HCT116 (cell line): Measurements from ENCODE around the gene CRACR2A. TPM values are rescaled to one million over a fixed set of nuclear protein-coding genes. Genes with fewer than 3 reads are reported as not detected.
A peak's percentile ranks its signal among the peaks of the same experiment; 100 is the strongest.

ENCODE experiments used
- ATAC-seq: fragments of 200-7000 bp; cut with Tn5 transposase; 2 replicates; pipeline ENCODE4 v1.9.1; 2020; ENCODE audit warnings: mild to moderate bottlenecking, moderate library complexity
- BruUV-seq: library from RNA; stranded (reverse); fragments of 400-500 nt; replicated peaks from 2 replicates; lab custom pipeline; 2021; lab: Mats Ljungman, UMichigan
- CTCF ChIA-PET: fragments of 300-600 bp; sonication (Branson Sonifier 250); formaldehyde crosslinking; loops from one replicate; lab custom pipeline; 2021; ENCODE audit warnings: antibody characterized with exemption; lab: Charles Lee
- POLR2A ChIA-PET: fragments of 300-600, 350-600 bp; sonication (Branson Sonifier 250); formaldehyde crosslinking; loops from one replicate; lab custom pipeline; 2021; ENCODE audit warnings: antibody characterized with exemption; lab: Charles Lee
- RAD21 ChIA-PET, 2 experiments: fragments of 300-600 bp; sonication (Branson Sonifier 250); formaldehyde crosslinking; loops; one replicate each; lab custom pipeline; 2023; ENCODE audit warnings: low total read pairs in 2 of 2; ENCODE audit not compliant: uncharacterized antibody in 2 of 2, unreplicated experiment in 2 of 2, low non-redundant PET in 1 of 2; lab: Charles Lee
- DNase-seq: peaks from one replicate; pipeline ENCODE4 v3.0.0-alpha.2; 2010; ENCODE audit warnings: low read depth, low spot score
- H2AFZ ChIP-seq: fragments of 200-600 bp; shearing (Covaris generic), sonication (generic); 2 replicates; pipeline ENCODE4 v1.6.1; 2017; ENCODE audit warnings: low read depth, mixed run types, mixed read lengths, antibody characterized with exemption, low read length; ENCODE audit not compliant: poor library complexity, severe bottlenecking
- H3K27ac ChIP-seq: 2 replicates; pipeline ENCODE4 v1.5.1; 2012; ENCODE audit warnings: low read depth, low read length
- H3K27me3 ChIP-seq: fragments of 200-600 bp; sonication (generic); 2 replicates; pipeline ENCODE4 v1.6.1; 2016; ENCODE audit warnings: mixed run types, low read length, mixed read lengths; ENCODE audit not compliant: insufficient read depth
- H3K36me3 ChIP-seq, 2 experiments: fragments of 200-500 bp in 1 of 2; fragments of 200-600 bp in 1 of 2; sonication (Bioruptor generic) in 1 of 2; sonication (generic) in 1 of 2; 2 replicates each; pipeline versions ENCODE4 v1.5.1 to v1.6.1; 2014 to 2016; ENCODE audit warnings: low read length in 2 of 2, inconsistent platforms in 1 of 2, mixed read lengths in 1 of 2, mixed run types in 1 of 2; ENCODE audit not compliant: insufficient read depth in 2 of 2, control insufficient read depth in 1 of 2
- H3K4me1 ChIP-seq, 2 experiments: fragments of 200-600 bp in 1 of 2; sonication (generic) in 1 of 2; 2 replicates each; pipeline versions ENCODE4 v1.5.1 to v1.6.1; 2012 to 2017; ENCODE audit warnings: low read length in 2 of 2, inconsistent platforms in 1 of 2, mild to moderate bottlenecking in 1 of 2, mixed read lengths in 1 of 2, mixed run types in 1 of 2, moderate library complexity in 1 of 2; ENCODE audit not compliant: insufficient read depth in 2 of 2, control insufficient read depth in 1 of 2
- H3K4me2 ChIP-seq: fragments of 200-600 bp; sonication (generic); 2 replicates; pipeline ENCODE4 v1.6.1; 2017; ENCODE audit warnings: mixed run types, low read length, mixed read lengths
- H3K4me3 ChIP-seq, 2 experiments: fragments of 200-600 bp in 1 of 2; sonication (generic) in 1 of 2; replicated peaks in 1 of 2; 2 replicates each; pipeline ENCODE4 v1.5.1; 2011 to 2016; ENCODE audit warnings: low read length in 2 of 2, control low read depth in 1 of 2, low read depth in 1 of 2, mild to moderate bottlenecking in 1 of 2, mixed read lengths in 1 of 2, mixed run types in 1 of 2
- H3K79me2 ChIP-seq: fragments of 200-600 bp; sonication (generic); 2 replicates; pipeline ENCODE4 v1.6.1; 2017; ENCODE audit warnings: mild to moderate bottlenecking, mixed run types, low read length, moderate library complexity, mixed read lengths; ENCODE audit not compliant: insufficient read depth
- H3K9ac ChIP-seq: fragments of 200-600 bp; sonication (generic); 2 replicates; pipeline ENCODE4 v1.6.1; 2016; ENCODE audit warnings: low read length, mixed read lengths
- H3K9me2 ChIP-seq: fragments of 200-600 bp; sonication (generic), shearing (Covaris generic); 2 replicates; pipeline ENCODE4 v1.6.1; 2017; ENCODE audit warnings: mixed run types, mild to moderate bottlenecking, moderate library complexity; ENCODE audit not compliant: insufficient read depth
- H3K9me3 ChIP-seq, 2 experiments: fragments of 200-500 bp in 1 of 2; fragments of 200-600 bp in 1 of 2; sonication (Bioruptor generic) in 1 of 2; sonication (generic) in 1 of 2; 2 replicates each; pipeline ENCODE4 v1.6.1; 2014 to 2017; ENCODE audit warnings: low read length in 2 of 2, mixed read lengths in 2 of 2, inconsistent platforms in 1 of 2, low read depth in 1 of 2, mild to moderate bottlenecking in 1 of 2, mixed run types in 1 of 2, moderate library complexity in 1 of 2; ENCODE audit not compliant: control insufficient read depth in 1 of 2, insufficient read depth in 1 of 2
- H4K20me1 ChIP-seq: fragments of 200-600 bp; sonication (generic), shearing (Covaris generic); 2 replicates; pipeline ENCODE4 v1.6.1; 2017; ENCODE audit warnings: mixed run types, mild to moderate bottlenecking, moderate library complexity; ENCODE audit not compliant: insufficient read depth
- CBX3 ChIP-seq: IDR thresholded peaks from 2 replicates; pipeline ENCODE4 v1.6.1; 2012; ENCODE audit warnings: low read depth
- CEBPB ChIP-seq: IDR thresholded peaks from 2 replicates; pipeline ENCODE4 v1.6.1; 2012; ENCODE audit warnings: low read depth
- EGR1 ChIP-seq: IDR thresholded peaks from 2 replicates; pipeline ENCODE4 v1.6.1; 2012; ENCODE audit warnings: low read depth
- ELF1 ChIP-seq: IDR thresholded peaks from 2 replicates; pipeline ENCODE4 v1.6.1; 2012; ENCODE audit warnings: low read depth, borderline replicate concordance
- FOSL1 ChIP-seq: IDR thresholded peaks from 2 replicates; pipeline ENCODE4 v1.6.1; 2012; ENCODE audit warnings: low read depth
- MAX ChIP-seq: IDR thresholded peaks from 2 replicates; pipeline ENCODE4 v1.6.1; 2012
- RAD21 ChIP-seq: IDR thresholded peaks from 2 replicates; pipeline ENCODE4 v1.6.1; 2012; ENCODE audit warnings: low read depth, mild to moderate bottlenecking
- SP1 ChIP-seq: IDR thresholded peaks from 2 replicates; pipeline ENCODE4 v1.6.1; 2012; ENCODE audit warnings: low read depth
- TCF7L2 ChIP-seq: IDR thresholded peaks from 2 replicates; pipeline ENCODE4 v1.7.0; 2011; ENCODE audit warnings: borderline replicate concordance, inconsistent platforms; ENCODE audit not compliant: insufficient read depth, insufficient read length; ENCODE audit errors: extremely low read depth
- YY1 ChIP-seq: IDR thresholded peaks from 2 replicates; pipeline ENCODE4 v1.6.1; 2011; ENCODE audit warnings: low read length, low read depth, moderate library complexity, mild to moderate bottlenecking; ENCODE audit not compliant: insufficient replicate concordance; ENCODE audit errors: extremely low read depth
- intact Hi-C: fragments of 100-400 bp; cut with micrococcal nuclease; formaldehyde crosslinking; loops from 2 replicates; pipeline ENCODE4 v1.10.0; 2022
- total RNA-seq: library from RNA; stranded (reverse); gene quantifications from one replicate; pipeline ENCODE4 v1.2.1, GENCODE V29; 2021; ENCODE audit not compliant: unreplicated experiment
- TF ChIP-seq, protein P1 (sequence below): IDR thresholded peaks from 2 replicates; pipeline ENCODE4 v1.6.1; 2011; ENCODE audit warnings: mild to moderate bottlenecking, low read length, moderate library complexity; ENCODE audit not compliant: insufficient replicate concordance; ENCODE audit errors: extremely low read depth
- TF ChIP-seq, protein P2 (sequence below), 3 experiments: fragments of 200-600 bp in 1 of 3; sonication (generic) in 1 of 3; IDR thresholded peaks in 2 of 3; conservative IDR thresholded peaks in 1 of 3; 2 replicates each; pipeline ENCODE4 v1.5.1; 2012 to 2017; ENCODE audit warnings: low read depth in 2 of 3, low read length in 2 of 3, antibody characterized with exemption in 1 of 3, borderline replicate concordance in 1 of 3, control low read depth in 1 of 3, mild to moderate bottlenecking in 1 of 3, mixed read lengths in 1 of 3, mixed run types in 1 of 3, moderate library complexity in 1 of 3; ENCODE audit not compliant: insufficient read depth in 1 of 3

CRACR2A gene
- total RNA-seq, 1 experiment from 2014 or later, result 18.4 TPM

GRCh38 chr12:3698218-3698974 lies 54.5 kb downstream of the CRACR2A start:
- Histone ChIP-seq H3K79me2 (no peaks in the 10 kb centered on the region; the same call in 1 of the 2 replicates), H3K9ac (no peak overlapping the region; the same call in 1 of the 2 replicates), H3K9me2 (no peaks in the 10 kb centered on the region), H3K9me3 (no peaks in the 10 kb centered on the region), H2AFZ (no peak overlapping the region), H3K4me3 (no peak overlapping the region)
- intact Hi-C loops, result no loop called here
- POLR2A ChIA-PET, result no interaction called here
- TF ChIP-seq EGR1, result no peak
- TF ChIP-seq RAD21, result no peak
- TF ChIP-seq, protein P1, sequence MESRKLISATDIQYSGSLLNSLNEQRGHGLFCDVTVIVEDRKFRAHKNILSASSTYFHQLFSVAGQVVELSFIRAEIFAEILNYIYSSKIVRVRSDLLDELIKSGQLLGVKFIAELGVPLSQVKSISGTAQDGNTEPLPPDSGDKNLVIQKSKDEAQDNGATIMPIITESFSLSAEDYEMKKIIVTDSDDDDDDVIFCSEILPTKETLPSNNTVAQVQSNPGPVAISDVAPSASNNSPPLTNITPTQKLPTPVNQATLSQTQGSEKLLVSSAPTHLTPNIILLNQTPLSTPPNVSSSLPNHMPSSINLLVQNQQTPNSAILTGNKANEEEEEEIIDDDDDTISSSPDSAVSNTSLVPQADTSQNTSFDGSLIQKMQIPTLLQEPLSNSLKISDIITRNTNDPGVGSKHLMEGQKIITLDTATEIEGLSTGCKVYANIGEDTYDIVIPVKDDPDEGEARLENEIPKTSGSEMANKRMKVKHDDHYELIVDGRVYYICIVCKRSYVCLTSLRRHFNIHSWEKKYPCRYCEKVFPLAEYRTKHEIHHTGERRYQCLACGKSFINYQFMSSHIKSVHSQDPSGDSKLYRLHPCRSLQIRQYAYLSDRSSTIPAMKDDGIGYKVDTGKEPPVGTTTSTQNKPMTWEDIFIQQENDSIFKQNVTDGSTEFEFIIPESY, result no peak
- no peak for TF ChIP-seq FOSL1
- TF ChIP-seq, all 23 proteins: peak for 0
- ATAC-seq (no peak), DNase-seq (no peak)
- no TSS peak for BruUV-seq
- H3K4me1 ChIP-seq, result peaks cover 0 to 11% of the 10 kb centered on the region in 2 experiments; a peak in 1 of 4 replicates
- no peaks in the 10 kb centered on the region for H3K27me3 ChIP-seq
- H3K4me2 ChIP-seq, result peak overlapping the region; percentile 24; the same call in 1 of the 2 replicates
- no peaks in the 10 kb centered on the region for H4K20me1 ChIP-seq
- CTCF ChIA-PET, result no interaction called here
- RAD21 ChIA-PET, result no interaction called here
- no peak overlapping the region for H3K27ac ChIP-seq
- no peaks in the 10 kb centered on the region; a peak in 1 of 4 replicates for H3K36me3 ChIP-seq

DNA sequence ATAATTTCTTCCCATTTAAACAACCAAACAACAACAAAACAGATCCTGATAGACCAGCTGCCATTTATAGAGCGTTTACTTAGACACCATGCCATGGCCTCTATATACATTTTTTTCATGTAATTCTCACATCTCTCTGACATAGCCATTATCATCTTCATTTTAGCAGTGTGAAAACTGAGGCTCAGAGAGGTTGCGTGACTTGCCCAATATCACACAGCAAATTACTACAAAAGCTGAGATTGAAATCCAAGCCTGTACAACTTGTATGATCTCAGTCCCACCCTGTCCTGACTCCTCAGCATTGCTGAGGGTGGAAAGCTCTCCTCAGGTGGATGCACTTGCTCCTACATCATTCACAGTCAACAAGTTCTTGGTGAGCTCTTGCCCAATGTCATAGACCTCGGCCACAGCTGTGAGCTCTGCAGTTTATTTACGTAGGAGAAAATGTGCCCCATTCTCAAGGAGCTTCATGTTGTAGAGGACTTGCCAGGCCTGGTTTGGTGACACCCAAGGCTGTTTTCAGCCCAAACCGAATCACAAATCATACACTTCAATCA lies 55.5 kb downstream of the CRACR2A start:
- ATAC-seq (no peak), DNase-seq (no peak)
- H2AFZ ChIP-seq, result no peak overlapping the region
- BruUV-seq, result no TSS peak
- H3K36me3 ChIP-seq, result no peaks in the 10 kb centered on the region; a peak in 1 of 4 replicates
- RAD21 ChIA-PET, result no interaction called here
- CTCF ChIA-PET, result no interaction called here
- H3K79me2 ChIP-seq, result no peaks in the 10 kb centered on the region; the same call in 1 of the 2 replicates
- no peaks in the 10 kb centered on the region for H3K9me3 ChIP-seq
- H3K27ac ChIP-seq, result no peak overlapping the region
- no peaks in the 10 kb centered on the region for H4K20me1 ChIP-seq
- POLR2A ChIA-PET, result no interaction called here
- H3K4me1 ChIP-seq, result peaks cover 0 to 11% of the 10 kb centered on the region in 2 experiments; a peak in 1 of 4 replicates
- intact Hi-C loops, result no loop called here
- H3K9me2 ChIP-seq, result no peaks in the 10 kb centered on the region
- H3K4me3 ChIP-seq, result no peak overlapping the region
- no peak overlapping the region for H3K9ac ChIP-seq
- H3K4me2 ChIP-seq, result no peak overlapping the region
- no peaks in the 10 kb centered on the region for H3K27me3 ChIP-seq
- TF ChIP-seq MAX, result no peak
- no peak for TF ChIP-seq CBX3
- no peak for TF ChIP-seq CEBPB
- TF ChIP-seq EGR1, result no peak
- TF ChIP-seq, protein P2, sequence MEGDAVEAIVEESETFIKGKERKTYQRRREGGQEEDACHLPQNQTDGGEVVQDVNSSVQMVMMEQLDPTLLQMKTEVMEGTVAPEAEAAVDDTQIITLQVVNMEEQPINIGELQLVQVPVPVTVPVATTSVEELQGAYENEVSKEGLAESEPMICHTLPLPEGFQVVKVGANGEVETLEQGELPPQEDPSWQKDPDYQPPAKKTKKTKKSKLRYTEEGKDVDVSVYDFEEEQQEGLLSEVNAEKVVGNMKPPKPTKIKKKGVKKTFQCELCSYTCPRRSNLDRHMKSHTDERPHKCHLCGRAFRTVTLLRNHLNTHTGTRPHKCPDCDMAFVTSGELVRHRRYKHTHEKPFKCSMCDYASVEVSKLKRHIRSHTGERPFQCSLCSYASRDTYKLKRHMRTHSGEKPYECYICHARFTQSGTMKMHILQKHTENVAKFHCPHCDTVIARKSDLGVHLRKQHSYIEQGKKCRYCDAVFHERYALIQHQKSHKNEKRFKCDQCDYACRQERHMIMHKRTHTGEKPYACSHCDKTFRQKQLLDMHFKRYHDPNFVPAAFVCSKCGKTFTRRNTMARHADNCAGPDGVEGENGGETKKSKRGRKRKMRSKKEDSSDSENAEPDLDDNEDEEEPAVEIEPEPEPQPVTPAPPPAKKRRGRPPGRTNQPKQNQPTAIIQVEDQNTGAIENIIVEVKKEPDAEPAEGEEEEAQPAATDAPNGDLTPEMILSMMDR (IDR thresholded peaks at IDR 0.05 in 2 of 3, conservative IDR thresholded peaks at IDR 0.05 in 1 of 3; ENCODE audit: borderline replicate concordance in 1 of 3, insufficient read depth in 1 of 3, low read depth in 2 of 3, low read length in 2 of 3), result no peak
- TF ChIP-seq YY1, result no peak
- no peak for TF ChIP-seq ELF1
- TF ChIP-seq TCF7L2, result no peak
- TF ChIP-seq SP1, result no peak
